HG03280 (cell line): ENCODE results near the gene TXN.
"Not testable (repeated sequence)": the region's sequence is repeated elsewhere in the genome, so short reads cannot be mapped to it uniquely, and the experiment has no call there.

ENCODE experiments used
- ATAC-seq: cut with Tn5 transposase; IDR thresholded peaks from one replicate; pipeline ENCODE4 v1.9.1; 2021; ENCODE audit warnings: mild to moderate bottlenecking, moderate library complexity; ENCODE audit not compliant: unreplicated experiment

TXN gene

DNA sequence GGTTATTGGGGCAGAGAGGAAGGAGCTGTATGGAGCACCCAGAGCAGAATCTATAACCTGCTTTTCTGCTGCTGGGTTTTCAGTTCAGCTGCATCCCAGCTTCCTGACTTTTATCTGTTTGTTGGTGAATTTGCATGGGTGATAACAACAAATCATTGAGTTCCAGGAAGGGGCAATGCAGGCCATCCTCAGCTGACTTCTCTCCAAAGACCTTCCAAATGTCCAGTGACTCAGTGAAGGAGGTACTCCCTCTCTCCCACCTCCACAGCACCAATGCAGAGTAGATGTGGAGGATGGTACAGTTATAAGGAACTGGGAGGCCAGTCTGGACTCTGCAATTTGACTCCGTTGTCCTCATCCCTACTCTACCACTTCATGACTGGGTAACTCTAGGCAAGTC lies 1.6 kb upstream of the TXN start:
- no peak for ATAC-seq

DNA sequence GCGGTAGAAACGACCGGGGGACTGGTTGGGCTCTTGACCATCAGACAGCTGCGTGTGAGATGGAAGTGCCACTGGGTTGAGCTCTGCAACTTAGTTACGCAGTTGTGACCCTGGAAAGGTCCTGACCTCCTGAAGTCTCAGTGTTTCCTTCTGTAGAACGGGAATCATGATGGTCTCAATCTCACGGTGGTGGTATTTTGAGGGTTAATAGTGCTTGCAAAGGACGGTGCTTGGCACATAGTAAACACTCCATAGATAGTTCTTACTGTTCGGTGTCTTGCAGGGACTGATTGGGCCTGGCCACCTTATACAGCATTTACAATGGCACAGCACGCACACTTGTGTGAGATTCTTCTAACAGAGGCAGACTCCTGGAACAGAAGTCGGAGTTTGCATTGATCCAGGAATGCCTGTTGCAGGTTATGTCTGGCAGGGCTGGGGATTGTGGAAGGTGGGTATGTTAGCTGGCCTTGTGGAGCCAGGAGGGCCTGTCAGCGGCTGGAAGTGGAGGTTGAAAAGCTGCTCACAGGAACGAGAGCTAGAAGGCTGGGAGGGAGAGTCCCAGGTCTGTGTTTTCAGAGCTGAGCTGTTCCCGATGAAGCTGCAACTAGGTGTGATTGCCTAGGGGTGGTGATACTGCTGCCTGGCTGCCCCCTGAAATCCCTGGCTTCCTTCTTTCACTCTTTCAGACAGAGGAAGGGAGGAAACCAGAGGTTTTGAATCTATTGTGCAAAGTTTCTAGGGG lies 962 bp upstream of the TXN start:
- peak; percentile 2 for ATAC-seq

DNA sequence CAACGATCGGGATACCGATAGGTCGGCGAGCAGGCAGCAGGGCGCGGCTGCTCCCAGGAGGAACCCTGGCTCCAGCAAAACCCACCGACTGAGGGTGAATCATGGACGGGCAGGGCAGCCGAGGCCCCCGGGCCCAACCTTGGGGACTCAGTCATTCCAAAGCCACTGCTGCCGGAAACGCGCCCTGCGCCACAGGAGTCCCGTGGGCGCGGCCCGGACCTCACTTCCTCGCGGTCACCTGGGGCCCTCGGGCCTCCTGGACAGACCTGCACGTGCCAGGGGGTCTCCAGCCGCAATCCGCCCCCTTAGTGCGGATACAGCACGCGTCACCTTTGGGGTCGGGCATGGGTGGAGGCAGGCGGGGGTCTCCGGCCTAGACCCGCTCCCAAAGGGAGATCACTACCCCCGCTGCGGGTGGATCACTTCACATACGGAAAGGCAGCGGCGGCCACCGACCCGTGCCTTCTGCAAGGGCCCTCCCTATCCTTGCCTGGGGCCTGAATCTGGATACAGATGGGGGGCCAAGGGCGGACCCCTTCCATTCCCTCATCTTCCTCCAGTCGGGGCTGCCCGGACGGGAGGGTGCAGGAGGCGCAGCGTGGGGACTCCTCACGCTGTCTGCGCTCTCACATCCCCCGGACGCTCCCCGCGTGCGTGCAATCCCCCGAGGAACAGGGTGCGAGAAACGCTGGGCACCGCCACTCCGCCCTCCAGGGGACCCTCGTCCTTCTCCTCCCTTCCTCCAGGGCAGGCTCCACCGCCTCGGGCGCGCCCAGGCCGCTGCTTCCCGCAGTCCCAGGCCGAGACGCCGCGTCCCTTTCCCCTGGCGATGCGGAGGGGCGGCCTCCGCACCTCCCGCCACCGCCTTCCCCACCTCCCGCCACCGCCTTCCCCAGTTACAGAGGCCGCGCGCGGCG lies 586 bp downstream of the TXN start:
- ATAC-seq = peak; percentile 27

DNA sequence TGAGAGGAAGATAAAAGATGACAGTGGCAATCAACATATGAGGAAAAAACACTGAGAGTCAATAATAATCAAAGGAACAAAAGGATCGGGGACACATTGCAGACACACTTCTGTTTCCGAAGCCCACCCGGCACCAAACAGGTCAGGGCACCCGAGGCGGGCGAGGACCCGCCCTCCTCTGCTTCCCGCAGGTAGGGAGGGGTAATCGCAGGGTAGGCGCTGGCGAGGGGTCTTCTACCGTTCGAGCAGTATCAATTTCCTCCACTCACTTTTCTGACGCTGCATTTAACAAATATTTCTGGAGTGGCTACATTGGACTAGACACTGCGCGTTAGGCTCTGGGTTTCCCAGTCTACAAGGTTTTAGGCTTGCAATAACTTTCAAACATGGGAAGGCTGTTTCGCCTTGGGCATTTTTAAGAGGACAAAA lies 1.3 kb downstream of the TXN start:
- no peak for ATAC-seq

DNA sequence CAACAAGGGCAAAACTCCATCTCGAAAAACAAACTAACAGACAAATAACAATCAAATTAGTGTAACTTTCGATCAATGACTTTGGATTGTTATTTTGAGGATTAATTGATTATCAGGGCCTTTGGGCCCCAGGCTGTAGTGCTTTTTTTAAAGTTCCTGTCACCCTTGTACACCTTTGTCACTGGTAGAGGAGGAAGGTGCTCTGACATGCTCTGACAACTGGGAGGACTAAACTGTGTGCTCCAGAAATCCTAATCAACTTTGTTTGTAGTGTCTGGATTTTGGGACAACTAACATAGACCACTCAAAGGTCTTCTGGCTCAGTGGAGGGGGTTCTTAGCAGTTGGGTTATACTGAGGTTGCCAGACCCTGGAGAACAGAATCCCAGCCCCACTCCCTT lies 1.8 kb downstream of the TXN start:
- ATAC-seq = no peak

DNA sequence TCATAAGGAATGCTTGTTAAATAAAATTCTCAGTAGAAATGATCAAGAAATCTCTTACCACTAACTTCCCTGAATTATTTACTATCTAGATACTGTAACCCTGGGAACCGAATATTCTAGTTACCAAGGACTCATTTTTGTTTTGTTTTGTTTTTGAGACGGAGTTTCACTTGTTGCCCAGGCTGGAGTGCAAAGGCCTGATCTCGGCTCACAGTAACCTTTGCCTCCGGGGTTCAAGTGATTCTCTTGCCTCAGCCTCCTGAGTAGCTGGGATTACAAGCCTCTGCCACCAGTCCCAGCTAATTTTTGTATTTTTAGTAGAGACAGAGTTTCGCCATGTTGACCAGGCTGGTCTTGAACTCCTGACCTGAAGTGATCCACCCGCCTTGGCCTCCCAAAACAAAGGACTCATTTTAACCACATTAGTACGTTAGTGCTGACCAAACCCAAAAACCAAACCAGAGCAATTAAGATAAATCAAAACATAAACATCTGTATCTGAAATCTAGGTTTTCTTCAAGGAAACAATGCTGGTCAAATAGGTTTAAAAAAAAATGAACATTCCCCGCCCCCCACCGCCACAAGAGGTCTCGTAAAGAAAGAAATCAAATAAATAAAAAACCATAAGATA lies 3.7 kb downstream of the TXN start:
- no peak for ATAC-seq

DNA sequence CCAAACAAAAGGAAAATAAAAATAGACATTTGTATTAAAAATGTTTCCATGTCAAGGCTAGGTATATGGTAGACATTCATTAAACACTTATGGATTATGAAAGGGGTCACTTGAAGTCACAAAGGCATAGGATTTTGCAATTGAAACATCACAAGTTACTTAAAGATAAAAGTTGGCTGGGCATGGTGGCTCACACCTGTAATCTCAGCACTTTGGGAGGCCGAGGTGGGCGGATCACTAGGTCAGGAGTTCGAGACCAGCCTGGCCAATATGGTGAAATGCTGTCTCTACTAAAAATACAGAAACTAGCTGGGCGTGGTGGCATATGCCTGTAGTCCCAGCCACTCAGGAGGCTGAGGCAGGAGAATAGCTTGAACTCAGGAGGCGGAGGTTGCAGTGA lies 4.5 kb downstream of the TXN start:
- ATAC-seq = not testable (repeated sequence)

DNA sequence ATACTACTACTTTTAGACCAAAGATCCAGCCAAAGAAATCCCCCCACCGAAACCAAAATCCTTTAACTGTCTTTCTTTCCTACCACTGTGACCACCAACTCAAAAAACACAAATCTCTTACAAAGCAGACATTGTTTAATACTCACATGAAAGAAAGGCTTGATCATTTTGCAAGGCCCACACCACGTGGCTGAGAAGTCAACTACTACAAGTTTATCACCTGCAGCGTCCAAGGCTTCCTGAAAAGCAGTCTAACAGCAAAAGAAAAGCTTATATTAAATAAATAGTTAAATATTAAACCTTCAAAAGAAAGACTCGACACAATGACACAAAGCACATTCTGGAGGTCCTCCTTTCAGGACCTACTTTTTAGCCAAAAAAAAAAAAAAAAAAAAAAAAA lies 5.1 kb downstream of the TXN start:
- no peak for ATAC-seq

DNA sequence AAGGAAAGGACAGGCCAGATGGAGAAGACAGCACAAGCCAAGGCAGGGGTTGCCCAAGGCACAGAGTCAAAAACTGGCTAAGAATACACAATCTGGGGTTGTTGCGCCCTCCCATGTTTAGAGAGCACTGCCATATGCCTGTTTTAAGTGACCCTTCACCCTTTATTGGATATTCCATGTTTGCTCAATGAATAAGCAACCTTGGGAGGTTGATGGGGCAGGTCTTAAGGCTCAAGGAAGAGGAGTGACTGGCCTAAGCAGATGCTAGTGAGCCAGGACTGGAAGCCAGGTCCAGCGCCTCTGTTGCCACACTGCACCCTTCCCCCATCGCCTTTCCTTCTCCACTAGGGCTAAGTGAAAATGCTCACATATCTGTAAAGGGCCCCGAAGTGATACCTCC lies 6.7 kb downstream of the TXN start:
- ATAC-seq = no peak

DNA sequence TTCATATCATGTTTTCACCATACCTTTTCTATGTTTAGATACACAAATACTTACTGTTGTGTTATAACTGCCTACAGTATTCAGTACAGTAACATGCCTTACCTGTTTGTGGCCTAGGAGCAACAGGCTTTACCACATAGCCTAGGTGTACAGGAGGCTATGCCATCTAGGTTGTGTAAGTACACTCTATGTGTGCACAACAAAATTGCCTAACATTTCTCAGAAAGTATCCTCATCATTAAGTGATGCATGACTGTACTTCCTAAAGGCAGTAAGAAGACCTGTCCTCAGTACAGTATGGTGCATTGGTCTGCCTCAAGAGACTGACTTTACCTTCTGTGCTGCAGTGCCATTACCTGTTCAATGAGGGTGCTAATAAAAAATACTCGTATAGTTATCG lies 7.9 kb downstream of the TXN start:
- no peak for ATAC-seq

DNA sequence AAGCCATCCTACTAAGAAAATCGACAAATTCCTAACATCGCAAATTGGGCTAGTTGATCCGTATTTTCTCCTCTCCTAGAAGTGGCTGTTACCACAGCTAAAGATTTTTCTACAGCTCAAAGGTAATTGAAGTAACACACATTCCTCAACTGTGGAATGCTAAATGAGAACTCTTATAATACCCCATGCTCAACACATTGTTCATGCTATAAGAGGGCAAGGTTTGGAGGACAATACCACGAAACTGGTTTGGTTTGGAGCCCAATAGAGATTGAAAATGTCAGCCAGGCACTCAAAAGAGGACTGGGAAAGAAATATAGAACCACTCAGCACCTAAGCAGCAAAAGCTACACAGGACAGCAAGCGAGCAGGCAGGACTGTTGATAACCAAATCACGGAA lies 10.1 kb downstream of the TXN start:
- ATAC-seq = no peak

DNA sequence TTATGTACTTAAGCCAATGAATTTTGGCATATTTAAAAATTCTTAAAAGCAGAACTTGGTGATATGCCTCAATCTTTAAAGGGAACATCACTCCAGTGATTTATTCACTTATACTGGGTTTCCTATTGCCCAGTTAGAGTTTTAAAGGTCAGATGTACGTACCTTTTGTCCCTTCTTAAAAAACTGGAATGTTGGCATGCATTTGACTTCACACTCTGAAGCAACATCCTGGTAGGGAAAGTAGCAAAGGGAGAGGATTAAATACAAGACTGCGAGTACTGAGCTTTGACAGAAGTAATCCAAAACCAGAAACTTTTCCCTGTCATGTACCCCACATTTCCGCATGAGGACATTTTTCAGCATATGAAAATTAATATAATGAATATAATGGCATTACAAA lies 11.7 kb downstream of the TXN start:
- ATAC-seq = no peak

DNA sequence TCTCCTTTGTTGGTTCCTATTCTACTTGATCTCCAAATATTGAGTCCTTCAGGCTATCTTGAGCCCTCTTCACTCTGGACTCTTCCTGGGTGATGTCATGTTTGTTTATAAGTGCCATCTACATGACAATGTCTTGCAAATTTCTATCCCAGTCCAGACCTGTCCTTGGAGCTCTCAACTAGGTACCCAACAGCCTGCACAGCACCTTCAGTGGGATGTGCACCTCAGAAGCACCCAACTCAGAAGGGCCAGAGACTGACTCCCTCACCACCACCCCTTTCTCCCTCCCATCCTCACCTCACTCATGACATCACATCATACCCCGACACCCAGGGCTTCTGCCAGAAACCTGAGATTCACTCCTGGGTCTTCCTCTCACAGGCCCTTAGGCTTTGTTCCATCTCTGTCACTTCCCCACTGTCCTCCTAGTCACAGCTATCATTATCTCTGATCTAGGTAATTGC lies 14.4 kb downstream of the TXN start:
- ATAC-seq = no peak

DNA sequence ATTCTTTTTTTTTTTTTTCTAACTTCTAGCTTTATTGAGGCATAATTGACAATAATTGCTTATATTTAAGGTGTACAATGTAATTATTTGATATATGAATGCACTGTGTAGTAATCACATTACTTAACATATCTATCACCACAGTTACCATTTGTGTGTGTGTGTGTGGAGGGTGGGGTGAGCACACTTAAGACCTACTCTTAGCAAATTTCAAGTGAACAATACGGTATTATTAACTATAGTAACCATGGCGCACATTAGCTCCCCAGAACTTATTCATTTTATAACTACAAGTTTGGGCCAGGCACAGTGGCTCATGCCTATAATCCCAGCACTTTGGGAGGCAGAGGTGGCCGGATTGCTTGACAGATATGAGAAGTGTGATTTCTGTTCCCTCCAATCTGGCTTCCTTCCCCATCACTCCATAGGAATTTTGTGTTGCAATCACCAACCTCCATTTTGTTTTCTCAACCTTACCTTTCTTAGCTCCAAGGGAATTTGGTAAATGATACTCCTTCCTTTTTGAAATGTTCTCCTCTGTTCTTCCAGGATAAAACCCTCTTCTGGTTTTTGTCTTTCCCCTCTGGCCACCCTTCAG lies 14.9 kb downstream of the TXN start:
- ATAC-seq = no peak

DNA sequence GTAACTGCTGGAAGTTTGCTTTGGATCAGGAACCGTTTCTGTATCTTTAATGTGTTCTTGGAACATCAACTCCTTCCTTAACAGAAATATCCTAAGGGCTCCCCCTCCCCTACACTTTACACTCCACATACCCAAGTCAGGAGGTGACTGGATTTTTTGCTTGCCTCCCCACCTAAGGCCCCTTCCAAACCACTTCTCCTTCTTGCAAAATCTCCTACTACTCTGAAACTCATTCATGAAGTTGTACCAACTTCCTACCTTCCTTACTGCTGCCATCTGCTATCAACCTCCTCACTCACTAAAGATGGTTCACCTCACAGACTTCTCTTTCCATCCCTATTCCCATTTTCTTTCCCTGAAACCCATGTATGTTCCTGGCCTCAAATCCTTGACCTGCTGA lies 16.1 kb downstream of the TXN start:
- no peak for ATAC-seq

DNA sequence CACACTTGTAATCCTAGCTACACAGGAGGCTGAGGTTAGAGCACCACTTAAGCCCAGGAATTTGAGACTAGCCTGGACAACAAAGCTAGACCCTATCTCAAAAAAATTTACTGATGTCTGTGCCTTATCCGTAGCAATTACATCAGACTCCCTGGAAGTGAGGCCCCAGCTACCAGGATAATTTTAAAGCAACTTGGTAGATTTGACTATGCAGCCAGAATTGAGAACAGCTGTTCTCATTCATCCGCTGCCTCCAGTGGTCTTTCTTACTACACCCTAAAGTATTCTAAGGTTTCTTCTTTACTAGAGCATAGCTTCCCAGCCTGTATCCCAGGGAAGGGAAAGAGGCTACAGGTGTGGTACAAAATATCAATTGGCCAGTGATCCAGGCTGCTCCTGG lies 28.0 kb downstream of the TXN start:
- ATAC-seq = no peak

DNA sequence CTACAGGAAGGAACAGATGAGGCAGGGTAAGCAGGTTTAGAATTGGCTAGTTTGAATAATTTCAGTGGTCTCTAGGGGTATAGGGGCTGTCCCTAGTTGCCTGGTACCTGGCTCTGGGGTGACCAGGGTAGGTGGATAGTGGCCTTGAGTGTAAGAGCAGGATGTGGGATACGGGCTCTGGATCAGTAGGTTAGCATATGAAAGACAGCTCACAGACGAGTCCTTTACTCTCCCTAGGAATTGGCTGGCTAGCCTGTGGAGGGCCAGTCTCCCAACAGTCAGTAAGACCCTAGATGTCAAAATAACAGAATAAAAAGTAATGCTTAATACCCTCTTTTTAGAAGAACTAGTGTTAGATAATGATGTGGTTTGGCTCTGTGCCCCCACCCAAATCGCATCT lies 31.7 kb downstream of the TXN start:
- ATAC-seq = no peak

DNA sequence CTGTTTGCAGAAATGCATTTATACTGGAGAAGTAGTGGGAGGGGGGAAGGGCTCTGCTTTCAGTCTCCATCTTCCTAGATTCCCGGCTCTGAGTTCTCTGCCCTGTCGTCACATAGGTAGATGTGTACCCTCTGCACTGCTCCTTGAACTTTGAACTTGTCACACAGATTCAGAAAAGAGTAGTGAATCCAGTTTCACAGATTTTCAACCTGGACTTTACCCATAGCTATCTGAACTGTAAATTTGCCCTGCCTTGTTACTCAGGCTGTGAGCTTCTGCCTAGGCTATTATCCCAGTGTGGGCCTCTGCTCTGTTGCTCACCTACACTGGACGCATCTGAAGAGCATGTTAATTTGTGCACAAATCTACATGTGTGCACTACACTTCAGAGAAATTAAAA lies 35.5 kb downstream of the TXN start:
- ATAC-seq = no peak

DNA sequence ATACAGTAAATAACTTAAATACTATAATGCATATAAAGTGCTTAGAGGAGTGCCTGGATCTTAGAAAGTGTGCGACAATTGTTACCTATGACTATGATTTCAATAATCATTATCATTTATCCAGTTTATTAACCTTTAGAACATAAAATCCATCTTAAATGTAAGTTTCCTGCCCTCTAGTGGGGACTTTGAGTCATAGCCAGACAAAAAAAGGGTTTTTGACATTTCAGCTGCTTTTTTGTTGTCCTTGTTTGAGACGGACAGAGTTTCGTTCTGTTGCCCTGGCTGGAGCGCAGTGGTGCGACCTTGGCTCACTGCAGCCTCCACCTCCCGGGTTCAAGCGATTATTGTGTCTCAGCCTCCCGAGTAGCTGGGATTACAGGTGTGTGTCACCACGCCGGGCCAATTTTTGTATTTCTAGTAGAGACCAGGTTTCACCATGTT lies 38.6 kb downstream of the TXN start:
- ATAC-seq = no peak

DNA sequence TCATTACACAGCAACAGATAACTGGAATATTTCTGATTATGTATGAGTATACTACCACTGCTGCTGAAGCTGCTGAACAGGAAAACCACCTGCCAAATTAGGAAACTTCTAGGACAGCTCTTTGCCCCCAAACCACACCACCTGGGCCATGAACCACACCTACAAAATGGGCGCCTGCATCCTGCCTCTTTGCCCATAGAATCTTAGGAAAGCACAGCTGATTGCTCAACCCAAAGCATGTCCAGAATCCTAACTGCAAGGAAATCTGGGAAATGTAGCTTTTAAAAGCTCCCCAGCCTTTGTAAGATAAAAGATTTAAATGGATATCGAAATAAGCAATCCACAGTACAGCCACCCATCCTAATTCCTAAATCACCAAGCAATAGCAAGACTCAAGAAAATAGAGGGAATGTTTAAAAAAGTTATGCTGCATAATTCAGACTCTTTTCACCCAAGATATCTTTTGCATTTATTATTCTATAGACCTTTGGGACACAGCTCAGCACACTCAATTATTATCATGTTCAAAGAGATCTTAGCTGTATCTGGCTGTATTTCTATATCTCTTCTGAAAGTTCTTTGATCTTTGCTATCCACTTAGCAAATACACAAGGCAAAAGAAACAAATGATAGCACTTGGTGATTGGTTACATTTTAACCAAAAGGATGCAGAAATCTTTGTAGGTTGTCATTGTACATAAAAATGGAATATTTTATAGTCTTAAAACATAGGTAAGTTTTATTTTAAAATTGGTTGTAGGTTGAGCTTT lies 41.5 kb downstream of the TXN start:
- ATAC-seq = no peak
